ENCODE data around the gene ZSCAN32.

DNA sequence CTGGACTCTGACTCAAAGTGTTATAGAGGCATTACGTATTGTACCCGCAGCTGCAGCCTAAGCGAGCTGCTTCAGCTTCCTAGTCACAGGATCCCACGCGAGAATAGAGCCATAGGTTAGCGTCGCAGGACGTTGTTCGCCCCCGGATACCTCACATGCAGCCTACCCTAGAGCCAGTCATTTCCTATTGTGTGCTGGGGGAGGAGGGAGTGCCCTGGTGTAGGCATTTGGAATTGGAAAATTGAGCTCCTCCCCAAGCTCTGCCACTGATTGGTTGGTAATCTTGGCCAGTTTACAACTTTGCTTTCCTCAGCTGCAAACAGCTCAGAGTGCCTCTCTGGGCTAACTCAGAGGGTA lies 43.2 kb upstream of the ZSCAN32 start:
- TF ChIP-seq, protein P1, sequence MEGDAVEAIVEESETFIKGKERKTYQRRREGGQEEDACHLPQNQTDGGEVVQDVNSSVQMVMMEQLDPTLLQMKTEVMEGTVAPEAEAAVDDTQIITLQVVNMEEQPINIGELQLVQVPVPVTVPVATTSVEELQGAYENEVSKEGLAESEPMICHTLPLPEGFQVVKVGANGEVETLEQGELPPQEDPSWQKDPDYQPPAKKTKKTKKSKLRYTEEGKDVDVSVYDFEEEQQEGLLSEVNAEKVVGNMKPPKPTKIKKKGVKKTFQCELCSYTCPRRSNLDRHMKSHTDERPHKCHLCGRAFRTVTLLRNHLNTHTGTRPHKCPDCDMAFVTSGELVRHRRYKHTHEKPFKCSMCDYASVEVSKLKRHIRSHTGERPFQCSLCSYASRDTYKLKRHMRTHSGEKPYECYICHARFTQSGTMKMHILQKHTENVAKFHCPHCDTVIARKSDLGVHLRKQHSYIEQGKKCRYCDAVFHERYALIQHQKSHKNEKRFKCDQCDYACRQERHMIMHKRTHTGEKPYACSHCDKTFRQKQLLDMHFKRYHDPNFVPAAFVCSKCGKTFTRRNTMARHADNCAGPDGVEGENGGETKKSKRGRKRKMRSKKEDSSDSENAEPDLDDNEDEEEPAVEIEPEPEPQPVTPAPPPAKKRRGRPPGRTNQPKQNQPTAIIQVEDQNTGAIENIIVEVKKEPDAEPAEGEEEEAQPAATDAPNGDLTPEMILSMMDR (IDR thresholded peaks at IDR 0.05), result peak in 1 of 7 experiments; percentile 18
- peak in 1 of 3 donors; percentile 56 for TF ChIP-seq POLR2A (IDR thresholded peaks at IDR 0.05)
